Mucosa of descending colon (tissue), 3 donors: Measurements from ENCODE around the gene MEI1. TPM values are rescaled to one million over a fixed set of nuclear protein-coding genes. Genes with fewer than 3 reads are reported as not detected.
"Not testable (repeated sequence)": the region's sequence is repeated elsewhere in the genome, so short reads cannot be mapped to it uniquely, and the experiment has no call there.

Experiments
- ATAC-seq: fragments of 200-7000 bp; cut with Tn5 transposase; one replicate; pipeline ENCODE4 v1.9.1; 2020; ENCODE audit warnings: mild to moderate bottlenecking, moderate library complexity
- DNase-seq, 3 donors: peaks; one replicate each; pipeline ENCODE4 v3.0.0-alpha.2; 2020
- H3K36me3 ChIP-seq: fragments of 200-600 bp; one replicate; pipeline ENCODE4 v1.8.0; 2021; ENCODE audit warnings: low read depth, mild to moderate bottlenecking
- H3K4me1 ChIP-seq: fragments of 200-600 bp; one replicate; pipeline ENCODE4 v1.8.0; 2021; ENCODE audit warnings: low read depth, mild to moderate bottlenecking
- H3K4me3 ChIP-seq: fragments of 200-600 bp; one replicate; pipeline ENCODE4 v1.8.0; 2021; ENCODE audit warnings: mild to moderate bottlenecking
- H3K9me3 ChIP-seq: fragments of 200-600 bp; one replicate; pipeline ENCODE4 v1.8.0; 2021; ENCODE audit warnings: mild to moderate bottlenecking
- CTCF ChIP-seq: fragments of 200-600 bp; IDR thresholded peaks from one replicate; pipeline ENCODE4 v1.8.0; 2022; ENCODE audit warnings: antibody characterized with exemption, mild to moderate bottlenecking
- intact Hi-C, 2 donors: fragments of 100-400 bp; cut with DNase I in 1 of 2; cut with micrococcal nuclease in 1 of 2; formaldehyde crosslinking; loops; one replicate each; pipeline versions ENCODE4 v1.11.0 to v1.11.1; 2022; cut with DNase I, micrococcal nuclease
- total RNA-seq, 3 donors: library from RNA; stranded (reverse); fragmentation: NEBNext Ultra II Directional in 2 of 3; extraction: Animal tissue kit (Norgen Biotek cat#: 25700) in 2 of 3; gene quantifications; one replicate each; pipeline versions ENCODE4 v1.2.1 to v1.2.4, GENCODE V29; 2021 to 2023
- donor health status: DM: no; HTN: no; CAD: no; lungs with moderate emphysema.
- donor health status: DM: no; HTN: no; CAD: no.
- donor health status: DM: no; HTN: yes; CAD: no.

MEI1 gene
- total RNA-seq, 3 donors from 2014 or later: 1.4 to 6.4 (median 1.8) TPM

DNA sequence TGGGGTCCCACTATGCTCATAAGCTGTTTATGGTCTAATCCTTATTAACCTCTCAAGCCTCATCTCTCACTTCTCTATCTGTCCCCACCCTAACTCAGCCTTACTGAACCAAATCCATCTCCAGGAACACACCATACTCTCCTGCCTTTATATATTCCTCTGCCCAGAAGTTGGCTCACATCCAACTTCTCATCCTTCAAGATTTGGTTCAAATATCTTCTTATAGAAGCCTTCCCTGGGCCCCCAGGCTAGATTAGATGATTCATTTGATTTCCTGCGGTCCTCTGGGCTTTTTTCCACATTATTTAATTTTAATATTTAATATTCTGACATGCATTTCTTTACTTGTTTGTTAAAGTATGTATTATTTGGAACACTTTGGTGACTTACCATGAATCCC lies 23.2 kb downstream of the MEI1 start:
- Histone ChIP-seq H3K36me3 (no peaks in the 10 kb centered on the region), H3K4me1 (no peaks in the 10 kb centered on the region), H3K9me3 (no peaks in the 10 kb centered on the region), H3K4me3 (no peak overlapping the region)
- ATAC-seq: no peak
- no peak for DNase-seq
- intact Hi-C loops: no loop called here
- no peak for TF ChIP-seq CTCF

DNA sequence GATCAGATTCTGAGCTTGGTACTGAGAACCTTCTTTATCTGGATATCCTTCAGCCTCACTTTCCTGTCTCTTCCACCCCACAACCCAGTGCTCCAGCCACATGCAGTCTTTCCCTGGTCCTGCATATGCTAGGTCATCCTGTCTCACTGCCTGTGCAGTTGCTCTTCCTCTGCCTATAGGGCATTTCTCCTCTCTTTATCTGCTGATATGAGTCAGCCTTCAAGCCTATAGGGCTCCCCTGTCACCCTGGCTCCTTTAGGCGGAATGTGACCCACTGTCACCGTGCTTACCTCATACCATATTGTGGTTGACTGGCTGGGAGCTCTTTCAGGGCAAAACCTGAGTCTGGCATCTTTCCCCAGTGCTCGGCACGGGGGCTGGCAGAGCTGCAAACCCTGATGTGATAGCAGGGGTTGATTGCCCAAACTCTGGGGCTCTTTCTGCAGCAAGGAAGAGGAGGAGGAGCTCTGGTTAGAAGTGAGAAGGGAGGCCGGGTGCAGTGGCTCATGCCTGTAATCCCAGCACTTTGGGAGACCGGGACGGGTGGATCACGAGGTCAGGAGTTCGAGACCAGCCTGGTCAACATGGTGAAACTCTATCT lies 26.3 kb downstream of the MEI1 start:
- no peaks in the 10 kb centered on the region for H3K4me1 ChIP-seq
- ATAC-seq: no peak
- no peaks in the 10 kb centered on the region for H3K9me3 ChIP-seq
- no peak for TF ChIP-seq CTCF
- DNase-seq: no peak
- no peak overlapping the region for H3K4me3 ChIP-seq
- no peaks in the 10 kb centered on the region for H3K36me3 ChIP-seq
- intact Hi-C loops: no loop called here

DNA sequence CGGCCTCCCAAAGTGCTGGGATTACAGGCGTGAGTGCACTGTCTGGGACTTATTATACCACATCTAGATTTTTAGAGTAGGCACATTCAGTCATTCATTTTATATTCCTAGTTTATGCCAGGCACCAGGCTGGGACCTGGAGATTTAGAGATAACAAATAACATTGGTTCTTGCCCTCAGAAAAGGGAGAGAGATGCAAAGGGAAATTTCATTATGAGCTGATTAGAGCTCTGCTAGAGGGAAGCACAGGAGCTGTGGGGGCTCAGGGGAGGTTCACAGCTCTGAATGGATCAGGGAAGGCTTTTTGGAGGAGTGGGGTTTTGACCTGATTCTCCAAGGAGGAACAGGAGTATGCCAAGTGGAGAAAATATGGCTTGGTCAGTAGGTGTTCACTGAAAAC lies 32.3 kb downstream of the MEI1 start:
- H3K4me1 ChIP-seq: no peaks in the 10 kb centered on the region
- intact Hi-C loops: no loop called here
- TF ChIP-seq CTCF: no peak
- ATAC-seq (no peak), DNase-seq (no peak)
- no peak overlapping the region for H3K4me3 ChIP-seq
- H3K9me3 ChIP-seq: no peaks in the 10 kb centered on the region
- H3K36me3 ChIP-seq: no peaks in the 10 kb centered on the region

GRCh38 chr22:41732096-41732772 lies 32.9 kb downstream of the MEI1 start:
- ATAC-seq (no peak), DNase-seq (no peak)
- Histone ChIP-seq H3K36me3 (no peaks in the 10 kb centered on the region), H3K4me3 (no peak overlapping the region), H3K9me3 (no peaks in the 10 kb centered on the region), H3K4me1 (no peaks in the 10 kb centered on the region)
- TF ChIP-seq CTCF: no peak
- intact Hi-C loops: no loop called here

DNA sequence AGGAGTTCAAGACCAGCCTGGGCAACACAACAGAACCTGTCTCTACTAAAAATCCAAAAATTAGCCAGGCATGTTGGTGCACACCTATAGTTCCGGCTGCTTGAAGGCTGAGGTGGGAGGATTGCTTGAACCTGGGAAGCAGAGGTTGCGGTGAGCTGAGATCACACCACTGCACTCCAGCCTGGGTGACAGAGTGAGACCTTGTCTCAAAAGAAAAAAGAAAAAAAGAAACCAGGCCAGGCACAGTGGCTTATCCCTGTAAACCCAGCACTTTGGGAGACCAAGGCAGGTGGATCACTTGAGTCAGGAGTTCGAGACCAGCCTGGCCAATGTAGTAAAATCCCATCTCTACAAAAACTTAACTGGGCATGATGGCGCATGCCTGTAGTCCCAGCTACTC lies 33.9 kb downstream of the MEI1 start:
- H3K4me1 ChIP-seq, DNase-seq, ATAC-seq, H3K36me3 ChIP-seq, intact Hi-C loops, H3K4me3 ChIP-seq, H3K9me3 ChIP-seq: not testable (repeated sequence)

DNA sequence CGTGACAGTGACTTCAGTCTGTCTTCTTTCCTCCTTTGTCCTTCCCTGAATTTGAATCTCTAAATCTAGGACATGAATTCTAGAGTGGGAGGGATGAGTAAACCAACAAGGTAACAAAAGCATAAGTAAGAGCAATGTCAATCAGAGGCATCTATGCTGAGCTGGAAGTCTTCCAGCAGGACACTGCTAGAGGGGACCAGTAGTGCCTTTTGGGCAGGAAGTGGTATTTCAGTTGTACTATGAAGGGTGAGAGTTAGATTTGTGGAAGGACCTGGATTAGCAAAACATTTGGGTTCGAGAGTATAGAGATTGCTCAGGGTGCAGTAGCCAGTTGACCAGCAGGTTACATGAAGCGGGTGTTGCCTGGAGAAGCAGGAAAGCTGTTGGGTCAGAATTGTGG lies 40.3 kb downstream of the MEI1 start:
- H3K36me3 ChIP-seq: no peaks in the 10 kb centered on the region
- intact Hi-C loops: no loop called here
- no peaks in the 10 kb centered on the region for H3K4me1 ChIP-seq
- no peak overlapping the region for H3K4me3 ChIP-seq
- no peak for ATAC-seq
- DNase-seq: no peak
- no peak for TF ChIP-seq CTCF
- H3K9me3 ChIP-seq: no peaks in the 10 kb centered on the region
